DMS53 treated with DMSO at 0.1 percent for 48 hours (cell line): ENCODE results near the gene KCNJ13.

Experiments
- DNase-seq: peaks from one replicate; lab custom pipeline; 2025; ENCODE audit not compliant: unreplicated experiment; lab: John Stamatoyannopoulos, UW

Gene KCNJ13

GRCh38 chr2:232776435-232776834 lies at the start of gene KCNJ13:
KCNJ13 (minus strand) TSS chr2:232776565; CDS start chr2:232771362, 5,203 bp downstream.
- DNase-seq, result no peak

- no peak for DNase-seq
Observed at GRCh38 chr2:232817756-232818155, 41.4 kb upstream of the KCNJ13 start.

- no peak for DNase-seq
Observed at GRCh38 chr2:232816657-232817056, 40.3 kb upstream of the KCNJ13 start.

- DNase-seq, result no peak
Observed at GRCh38 chr2:232815569-232815968, 39.2 kb upstream of the KCNJ13 start.

GRCh38 chr2:232810444-232810843 lies 34.1 kb upstream of the KCNJ13 start:
- no peak for DNase-seq

GRCh38 chr2:232809349-232810124 lies 33.2 kb upstream of the KCNJ13 start:
- DNase-seq, result no peak

GRCh38 chr2:232802091-232802490 lies 25.7 kb upstream of the KCNJ13 start:
- DNase-seq, result no peak

- no peak for DNase-seq
Observed at GRCh38 chr2:232800166-232800565, 23.8 kb upstream of the KCNJ13 start.

- DNase-seq, result no peak
Observed at GRCh38 chr2:232798187-232798586, 21.8 kb upstream of the KCNJ13 start.

- DNase-seq, result no peak
Observed at GRCh38 chr2:232795920-232796319, 19.6 kb upstream of the KCNJ13 start.

GRCh38 chr2:232794981-232795380 lies 18.6 kb upstream of the KCNJ13 start:
- DNase-seq, result no peak

GRCh38 chr2:232793271-232793670 lies 16.9 kb upstream of the KCNJ13 start:
- DNase-seq, result no peak

- no peak for DNase-seq
Observed at GRCh38 chr2:232791518-232791917, 15.2 kb upstream of the KCNJ13 start.

GRCh38 chr2:232789082-232789481 lies 12.7 kb upstream of the KCNJ13 start:
- no peak for DNase-seq

- DNase-seq, result no peak
Observed at GRCh38 chr2:232787806-232788205, 11.4 kb upstream of the KCNJ13 start.

- DNase-seq, result no peak
Observed at GRCh38 chr2:232783278-232783677, 6.9 kb upstream of the KCNJ13 start.

- no peak for DNase-seq
Observed at GRCh38 chr2:232781765-232782164, 5.4 kb upstream of the KCNJ13 start.

GRCh38 chr2:232779934-232780333 lies 3.6 kb upstream of the KCNJ13 start:
- DNase-seq, result no peak

- DNase-seq, result no peak
Observed at GRCh38 chr2:232779465-232779864, 3.1 kb upstream of the KCNJ13 start.

GRCh38 chr2:232777276-232777675 lies 911 bp upstream of the KCNJ13 start:
- no peak for DNase-seq

- no peak for DNase-seq
Observed at GRCh38 chr2:232773815-232774214, 2.5 kb downstream of the KCNJ13 start.

GRCh38 chr2:232772531-232772930 lies 3.8 kb downstream of the KCNJ13 start:
- no peak for DNase-seq

- DNase-seq, result no peak
Observed at GRCh38 chr2:232771870-232772269, 4.5 kb downstream of the KCNJ13 start.
